HG03469 (cell line): ENCODE results near the gene SH3D21.

Source experiments
- ATAC-seq: cut with Tn5 transposase; IDR thresholded peaks from one replicate; pipeline ENCODE4 v1.9.1; 2021; ENCODE audit warnings: mild to moderate bottlenecking, moderate library complexity, moderate number of reproducible peaks; ENCODE audit not compliant: unreplicated experiment

Gene SH3D21

DNA sequence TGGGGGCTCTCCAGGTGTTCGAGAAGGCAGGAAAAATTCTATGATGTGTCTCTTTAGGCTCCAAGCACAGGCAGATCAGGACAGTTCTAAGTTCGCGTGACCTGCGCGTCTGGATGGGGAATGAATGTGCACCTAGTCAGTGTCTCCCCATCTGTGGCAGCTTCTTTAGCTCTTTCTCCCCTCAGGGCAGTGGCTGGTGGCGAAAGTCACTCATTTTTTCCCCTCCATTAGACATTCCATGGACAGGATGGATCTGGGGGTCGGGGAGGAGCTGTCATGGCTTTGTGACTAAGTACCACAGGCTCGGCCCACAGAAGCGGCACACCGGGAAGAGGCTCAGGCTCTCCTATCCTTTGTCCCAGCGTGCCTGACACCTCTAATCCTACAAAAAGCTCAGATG is 48.3 kb downstream of the SH3D21 start:
- ATAC-seq: no peak

DNA sequence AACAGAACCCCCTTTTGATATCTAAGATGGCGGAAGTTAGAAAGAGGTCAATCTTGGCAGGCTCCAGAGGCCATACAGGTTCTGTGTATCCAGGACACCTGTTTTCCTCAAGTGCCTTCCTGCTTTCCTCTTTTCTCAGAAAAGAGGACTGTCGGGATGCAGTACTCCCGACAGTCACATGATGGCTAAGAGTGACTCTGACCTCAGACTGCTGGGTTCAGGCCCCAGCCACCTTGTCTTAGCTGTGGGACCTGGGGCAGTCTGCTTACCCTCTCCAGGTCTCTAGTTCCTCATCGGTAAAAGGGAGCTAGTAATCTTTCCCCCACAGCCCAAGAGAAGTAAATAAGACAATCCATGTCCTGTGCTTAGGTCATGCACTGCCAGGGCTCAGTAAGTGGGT is 49.6 kb downstream of the SH3D21 start:
- no peak for ATAC-seq

DNA sequence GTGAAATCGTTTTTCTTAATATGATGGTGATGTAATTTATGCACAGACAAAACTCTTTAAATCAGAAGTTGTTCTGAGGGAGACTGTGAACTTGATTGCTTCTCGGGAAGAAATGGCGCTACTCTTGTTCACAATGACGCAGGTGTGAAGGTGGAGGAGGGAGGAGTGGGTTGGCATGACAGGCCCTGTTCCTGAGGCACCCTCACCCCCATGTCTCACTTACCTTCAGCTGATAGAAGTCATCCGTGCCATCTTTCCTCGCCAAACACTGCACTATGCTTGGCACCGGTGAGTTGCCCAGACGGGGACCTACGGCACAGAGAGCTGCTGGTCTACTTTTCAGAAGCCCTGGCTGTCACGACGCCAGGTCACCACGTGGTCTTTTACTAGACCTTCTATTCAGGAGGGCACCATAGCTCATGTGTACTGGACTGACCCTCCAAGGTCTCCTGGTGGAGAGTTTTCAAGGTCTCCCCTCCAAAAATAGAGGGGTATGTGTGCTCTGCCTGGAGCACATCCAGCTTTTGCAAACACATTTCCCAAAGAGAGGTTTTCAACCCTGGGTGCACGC is 52.4 kb downstream of the SH3D21 start:
- ATAC-seq: no peak

DNA sequence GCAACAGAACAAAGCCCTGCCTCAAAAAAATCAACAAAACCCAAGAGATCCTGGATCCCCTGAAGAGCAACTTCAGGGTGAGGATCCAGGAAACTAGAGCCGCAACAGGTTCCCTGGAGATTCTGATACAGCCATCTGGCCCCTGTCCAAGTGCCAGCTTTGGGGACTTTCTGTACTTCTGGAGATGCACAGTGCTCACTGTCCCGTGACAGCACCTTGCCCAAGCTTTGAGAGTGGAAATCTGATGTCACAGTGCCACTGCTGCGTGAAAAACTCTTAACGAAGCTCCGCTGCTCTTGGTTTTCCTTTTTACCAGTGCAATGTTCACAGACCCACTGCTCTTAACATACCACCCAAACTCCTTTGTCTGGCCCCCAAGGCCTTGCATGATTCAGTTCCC is 53.2 kb downstream of the SH3D21 start:
- ATAC-seq: no peak

DNA sequence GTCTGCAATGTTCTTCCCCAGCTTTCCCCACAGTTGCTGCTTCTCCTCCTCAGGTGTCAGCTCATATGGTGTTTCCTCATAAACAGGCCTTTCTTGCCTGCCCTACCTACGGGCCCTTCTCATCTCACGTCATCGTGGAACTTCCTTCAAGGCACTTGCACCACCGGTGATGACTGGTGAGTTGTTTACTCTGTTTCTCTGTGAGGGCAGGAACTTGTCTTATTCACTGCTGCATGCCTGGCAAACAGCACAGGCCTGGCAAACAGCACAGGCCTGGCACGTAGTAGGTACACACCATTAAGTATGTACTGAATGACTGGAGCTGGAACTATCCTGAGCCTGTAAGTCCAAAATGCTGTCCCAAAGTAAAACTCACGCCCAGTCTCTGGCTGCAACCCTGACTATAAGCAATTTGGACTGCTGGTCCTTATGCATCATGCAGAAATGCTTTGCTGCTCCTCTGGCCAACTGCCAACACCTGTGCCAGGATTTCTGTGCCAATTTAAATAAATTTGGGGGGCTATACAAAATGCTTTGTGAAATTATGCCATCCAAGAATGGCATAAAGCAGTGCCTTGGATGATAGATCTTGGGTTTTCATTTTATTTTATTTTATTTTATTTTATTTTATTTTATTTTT is 53.9 kb downstream of the SH3D21 start:
- no peak for ATAC-seq

DNA sequence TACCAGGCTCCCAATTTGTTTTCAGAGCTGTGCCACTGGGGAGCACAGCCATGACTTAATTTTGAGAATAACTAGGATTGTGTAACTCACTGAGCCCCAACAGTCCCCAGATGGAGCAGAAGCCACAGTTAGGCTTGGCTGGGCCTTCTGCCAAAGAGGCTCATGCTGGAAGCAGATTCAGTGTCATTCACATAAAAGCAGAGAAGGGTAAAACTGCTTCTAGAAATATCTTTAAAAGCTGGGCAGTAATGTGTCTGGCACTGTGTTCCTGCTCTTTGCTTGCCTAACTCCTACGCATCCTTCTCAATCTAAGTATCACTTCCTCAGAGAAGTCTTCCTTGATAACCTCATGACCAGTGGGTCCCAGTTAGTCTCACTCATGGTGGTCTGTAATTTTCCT is 59.2 kb downstream of the SH3D21 start:
- no peak for ATAC-seq

DNA sequence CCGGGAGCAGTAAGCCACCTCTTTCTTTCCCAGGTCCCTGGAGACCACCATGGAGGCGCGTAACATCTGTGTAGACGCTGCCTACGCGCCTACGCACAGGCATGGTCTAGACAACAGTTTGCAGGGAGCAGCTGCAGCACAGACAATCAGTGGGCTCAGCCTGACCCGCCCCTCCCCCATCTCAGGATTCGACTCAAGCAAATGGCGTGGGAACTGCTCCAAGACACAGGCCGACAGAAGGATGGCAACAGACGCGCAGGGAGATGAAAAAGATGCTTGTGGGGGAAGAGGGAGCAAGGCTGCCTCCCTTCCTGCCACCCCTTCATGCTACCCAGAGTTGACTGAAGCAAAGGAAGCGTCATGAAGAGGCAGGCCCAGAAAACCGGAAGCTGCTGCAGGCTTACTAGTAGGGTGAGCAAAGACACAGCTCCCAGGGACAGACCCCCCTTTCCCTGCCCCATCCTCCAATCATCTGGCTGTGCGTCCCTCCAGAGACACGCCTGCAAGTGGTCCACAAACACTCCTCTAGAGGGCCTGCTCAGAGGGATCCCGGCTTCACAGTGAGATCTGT is 60.0 kb downstream of the SH3D21 start:
- no peak for ATAC-seq

DNA sequence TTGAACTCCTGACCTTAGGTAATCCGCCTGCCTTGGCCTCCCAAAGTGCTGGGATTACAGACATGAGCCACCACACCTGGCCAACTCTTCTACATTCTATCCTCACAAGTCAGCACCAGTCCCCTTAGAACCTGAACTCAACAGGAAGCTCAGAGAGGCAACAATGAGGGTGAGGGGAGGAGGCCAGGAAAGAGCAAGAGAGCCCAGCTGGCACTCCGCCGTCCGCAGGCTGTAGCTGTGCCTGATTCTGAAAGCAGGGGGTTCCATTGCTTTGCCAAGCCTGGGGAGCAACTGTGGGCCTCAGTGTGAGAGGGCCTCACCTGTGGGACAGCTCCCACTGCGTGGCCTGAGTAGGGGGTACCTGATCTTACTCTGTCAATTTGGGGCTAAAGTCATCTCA is 60.9 kb downstream of the SH3D21 start:
- ATAC-seq: no peak

DNA sequence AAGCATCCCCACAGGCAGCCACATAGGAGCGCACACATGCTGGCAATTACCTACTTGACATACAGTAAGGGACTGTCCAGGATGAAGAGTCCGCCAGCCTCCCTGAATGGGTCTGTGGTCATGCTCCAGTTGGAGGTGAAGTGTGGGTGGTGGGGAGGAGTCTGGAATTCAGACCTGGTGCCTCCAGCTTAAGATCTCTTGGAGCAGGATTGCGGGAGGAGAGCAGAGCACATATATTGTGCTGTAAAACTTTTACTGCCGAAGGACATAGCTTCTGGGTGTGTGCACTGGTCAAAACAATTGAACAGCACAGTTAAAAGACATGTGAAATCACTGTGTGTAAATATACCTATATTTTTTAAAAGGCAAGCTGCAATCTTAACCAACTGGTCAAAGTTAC is 61.6 kb downstream of the SH3D21 start:
- no peak for ATAC-seq

DNA sequence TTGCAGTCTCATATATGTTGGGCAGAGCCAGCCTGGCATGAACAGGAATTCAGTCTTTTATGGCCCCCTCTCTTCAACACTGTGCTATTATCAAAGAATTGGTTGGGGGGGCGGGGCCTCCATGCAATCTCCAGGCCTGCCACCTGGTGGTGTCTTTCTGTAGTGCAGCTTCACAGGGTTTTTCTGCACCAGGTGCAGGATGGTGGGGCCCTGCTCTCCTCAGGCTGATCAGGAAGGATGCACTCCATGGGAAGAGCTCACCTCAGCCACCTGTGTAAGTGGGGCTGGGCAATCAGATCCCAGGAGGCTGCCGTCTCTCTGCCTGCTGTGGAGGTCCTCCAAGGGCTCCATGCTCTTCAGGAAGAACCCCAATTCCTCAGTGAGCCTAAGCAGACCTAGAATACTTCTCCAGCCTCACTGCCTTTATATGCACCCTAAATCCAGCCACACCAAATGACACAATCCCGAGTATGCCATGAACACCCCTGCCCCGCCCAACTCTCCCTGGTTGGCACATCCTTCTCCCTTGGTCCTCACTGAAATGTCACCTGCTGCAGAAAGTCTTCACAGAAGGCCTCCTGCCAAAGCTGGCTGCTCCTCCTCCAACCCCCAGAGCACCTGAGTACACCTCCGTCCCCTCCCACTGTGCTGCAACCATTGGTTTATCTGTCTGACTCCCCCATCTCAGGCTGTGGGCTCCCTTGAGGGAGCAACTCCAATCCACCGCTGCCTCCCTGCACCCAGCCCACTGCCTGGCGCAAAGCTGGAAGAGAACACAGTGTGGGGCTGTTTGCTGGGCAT is 63.1 kb downstream of the SH3D21 start:
- no peak for ATAC-seq
